GM21381 (cell line): ENCODE data around the gene SLC25A38.
"Not testable (repeated sequence)": the region's sequence is repeated elsewhere in the genome, so short reads cannot be mapped to it uniquely, and the experiment has no call there.

Source experiments
- ATAC-seq: cut with Tn5 transposase; IDR thresholded peaks from one replicate; pipeline ENCODE4 v1.9.1; 2021; ENCODE audit warnings: mild to moderate bottlenecking, moderate library complexity; ENCODE audit not compliant: unreplicated experiment

Gene SLC25A38

GRCh38 chr3:39407259-39407629 is 24.1 kb downstream of the SLC25A38 start:
- no peak for ATAC-seq

- ATAC-seq = no peak
Measured at GRCh38 chr3:39407773-39408492, 24.8 kb downstream of the SLC25A38 start.

GRCh38 chr3:39408493-39409372 is 25.6 kb downstream of the SLC25A38 start:
- no peak for ATAC-seq

GRCh38 chr3:39409514-39410136 is 26.5 kb downstream of the SLC25A38 start:
- ATAC-seq = no peak

GRCh38 chr3:39410893-39411292 is 27.7 kb downstream of the SLC25A38 start:
- no peak for ATAC-seq

GRCh38 chr3:39412668-39413260 is 29.6 kb downstream of the SLC25A38 start:
- ATAC-seq = no peak

- no peak for ATAC-seq
Measured at GRCh38 chr3:39413691-39414420, 30.7 kb downstream of the SLC25A38 start.

- ATAC-seq = no peak
Measured at GRCh38 chr3:39414421-39414907, 31.3 kb downstream of the SLC25A38 start.

GRCh38 chr3:39415302-39415701 is 32.1 kb downstream of the SLC25A38 start:
- ATAC-seq = not testable (repeated sequence)

GRCh38 chr3:39415983-39416382 is 32.8 kb downstream of the SLC25A38 start:
- no peak for ATAC-seq

GRCh38 chr3:39416998-39417397 is 33.8 kb downstream of the SLC25A38 start:
- ATAC-seq = not testable (repeated sequence)

- not testable (repeated sequence) for ATAC-seq
Measured at GRCh38 chr3:39418556-39419225, 35.5 kb downstream of the SLC25A38 start.

GRCh38 chr3:39419742-39420315 is 36.7 kb downstream of the SLC25A38 start:
- no peak for ATAC-seq

- ATAC-seq = no peak
Measured at GRCh38 chr3:39420543-39420942, 37.4 kb downstream of the SLC25A38 start.

- no peak for ATAC-seq
Measured at GRCh38 chr3:39423436-39423970, 40.3 kb downstream of the SLC25A38 start.

- ATAC-seq = no peak
Measured at GRCh38 chr3:39426312-39426711, 43.1 kb downstream of the SLC25A38 start.

GRCh38 chr3:39427506-39427905 is 44.3 kb downstream of the SLC25A38 start:
- ATAC-seq = no peak

- no peak for ATAC-seq
Measured at GRCh38 chr3:39428745-39429201, 45.6 kb downstream of the SLC25A38 start.

GRCh38 chr3:39429466-39429865 is 46.3 kb downstream of the SLC25A38 start:
- no peak for ATAC-seq
